Endothelial cell of umbilical vein (primary cell): ENCODE results near the gene GRM8. TPM values are rescaled to one million over a fixed set of nuclear protein-coding genes. Genes with fewer than 3 reads are reported as not detected.

Experiments used
- BruUV-seq: library from RNA; stranded (reverse); fragments of 400-500 nt; replicated peaks from 2 replicates; lab custom pipeline; 2021; lab: Mats Ljungman, UMichigan
- CTCF ChIA-PET: fragments of 300-600, 350-600 bp; sonication (Branson Sonifier 250); formaldehyde crosslinking; loops from one replicate; lab custom pipeline; 2021; ENCODE audit warnings: antibody characterized with exemption, inconsistent platforms; lab: Charles Lee
- POLR2A ChIA-PET: fragments of 300-600, 350-600 bp; sonication (Branson Sonifier 250); formaldehyde crosslinking; loops from one replicate; lab custom pipeline; 2021; ENCODE audit warnings: antibody characterized with exemption, inconsistent platforms; lab: Charles Lee
- DNase-seq: peaks from one replicate; pipeline ENCODE4 v3.0.0-alpha.2; 2011; ENCODE audit warnings: low read depth, low spot score
- FAIRE-seq: peaks from 2 replicates; lab custom pipeline; 2011; peaks lifted over from hg19 to GRCh38; lab: Jason Lieb, UNC
- H2AFZ ChIP-seq: 2 replicates; pipeline ENCODE4 v1.6.0; 2012; ENCODE audit warnings: low read depth, low read length, control low read depth, inconsistent platforms
- H3K27ac ChIP-seq: 2 replicates; pipeline ENCODE4 v1.5.1; 2011; ENCODE audit warnings: low read depth, mild to moderate bottlenecking, control low read depth, low read length, moderate library complexity; ENCODE audit not compliant: insufficient read depth
- H3K27me3 ChIP-seq, 2 experiments: 2 replicates each; pipeline versions ENCODE4 v1.6.0 to v1.6.1; 2011; ENCODE audit warnings: low read length in 2 of 2, mixed read lengths in 1 of 2; ENCODE audit not compliant: control insufficient read depth in 2 of 2, insufficient read depth in 2 of 2
- H3K36me3 ChIP-seq, 2 experiments: 2 replicates in 1 of 2; 3 replicates in 1 of 2; pipeline ENCODE4 v1.5.1; 2011; ENCODE audit warnings: low read length in 2 of 2, mild to moderate bottlenecking in 1 of 2, moderate library complexity in 1 of 2; ENCODE audit not compliant: control insufficient read depth in 2 of 2, insufficient read depth in 2 of 2; ENCODE audit errors: extremely low read depth in 1 of 2
- H3K4me1 ChIP-seq: 3 replicates; pipeline ENCODE4 v1.5.1; 2011; ENCODE audit warnings: mild to moderate bottlenecking, low read length; ENCODE audit not compliant: control insufficient read depth, insufficient read depth; ENCODE audit errors: extremely low read depth
- H3K4me2 ChIP-seq: 2 replicates; pipeline ENCODE4 v1.6.1; 2011; ENCODE audit warnings: low read length, control low read depth, mixed read lengths; ENCODE audit not compliant: insufficient read depth
- H3K4me3 ChIP-seq, 3 experiments: fragments of 200-600 bp in 1 of 3; sonication (generic), shearing (Covaris generic) in 1 of 3; replicated peaks in 1 of 3; 2 replicates each; pipeline ENCODE4 v1.5.1; 2011 to 2016; ENCODE audit warnings: control low read depth in 3 of 3, low read length in 3 of 3, mild to moderate bottlenecking in 2 of 3, inconsistent platforms in 1 of 3, low read depth in 1 of 3, moderate library complexity in 1 of 3; ENCODE audit not compliant: insufficient read depth in 1 of 3
- H3K79me2 ChIP-seq: 2 replicates; pipeline ENCODE4 v1.6.0; 2012; ENCODE audit warnings: low read length, inconsistent platforms; ENCODE audit not compliant: control insufficient read depth, insufficient read depth
- H3K9ac ChIP-seq: replicated peaks from 2 replicates; pipeline ENCODE3; 2011; ENCODE audit warnings: low read length, control low read depth; ENCODE audit not compliant: insufficient read depth; ENCODE audit errors: extremely low read depth
- H3K9me1 ChIP-seq: replicated peaks from 3 replicates; pipeline ENCODE4 v1.6.0; 2011; ENCODE audit warnings: mild to moderate bottlenecking, low read length; ENCODE audit not compliant: control insufficient read depth, insufficient read depth; ENCODE audit errors: extremely low read depth
- H3K9me3 ChIP-seq: replicated peaks from 2 replicates; pipeline ENCODE4 v1.5.1; 2012; ENCODE audit warnings: low read length, inconsistent platforms; ENCODE audit not compliant: control insufficient read depth, insufficient read depth
- H4K20me1 ChIP-seq: replicated peaks from 2 replicates; pipeline ENCODE3; 2011; ENCODE audit warnings: mild to moderate bottlenecking, low read length; ENCODE audit not compliant: control insufficient read depth, insufficient read depth; ENCODE audit errors: extremely low read depth
- CTCF ChIP-seq, 2 donors: IDR thresholded peaks; 1 replicate in 1 of 2; 2 replicates in 1 of 2; pipeline ENCODE4 v1.5.1; 2011; ENCODE audit warnings: low read length in 2 of 2, mild to moderate bottlenecking in 2 of 2, moderate library complexity in 2 of 2, control low read depth in 1 of 2, inconsistent platforms in 1 of 2, low read depth in 1 of 2; ENCODE audit not compliant: insufficient read depth in 1 of 2; ENCODE audit errors: extremely low read depth in 1 of 2
- EZH2 ChIP-seq: IDR thresholded peaks from 2 replicates; pipeline ENCODE4 v1.6.1; 2012; ENCODE audit warnings: borderline replicate concordance, low read depth, mild to moderate bottlenecking, moderate library complexity, low read length, inconsistent platforms; ENCODE audit not compliant: severe bottlenecking
- FOS ChIP-seq: IDR thresholded peaks from 2 replicates; pipeline ENCODE4 v1.6.1; 2011; ENCODE audit warnings: mild to moderate bottlenecking, low read length, moderate library complexity, borderline replicate concordance; ENCODE audit not compliant: insufficient read depth
- GATA2 ChIP-seq: IDR thresholded peaks from 2 replicates; pipeline ENCODE4 v1.7.0; 2011; ENCODE audit warnings: low read depth, mild to moderate bottlenecking, moderate library complexity, mixed read lengths, low read length; ENCODE audit not compliant: insufficient read length, insufficient read depth
- JUN ChIP-seq: IDR thresholded peaks from 2 replicates; pipeline ENCODE4 v1.6.1; 2011; ENCODE audit warnings: borderline replicate concordance, low read depth; ENCODE audit not compliant: insufficient read length, insufficient read depth
- MAX ChIP-seq: IDR thresholded peaks from 2 replicates; pipeline ENCODE4 v1.6.1; 2011; ENCODE audit not compliant: insufficient read depth, insufficient read length
- MYC ChIP-seq: IDR thresholded peaks from one replicate; pipeline ENCODE4 v1.6.1; 2011; ENCODE audit warnings: mild to moderate bottlenecking, low read depth, low read length
- POLR2A ChIP-seq: IDR thresholded peaks from 2 replicates; pipeline ENCODE4 v1.6.1; 2012; ENCODE audit warnings: low read depth, mild to moderate bottlenecking, control low read depth, low read length
- POLR2AphosphoS5 ChIP-seq: IDR thresholded peaks from 2 replicates; pipeline ENCODE4 v1.6.1; 2012; ENCODE audit warnings: low read depth, mild to moderate bottlenecking, control low read depth, low read length, moderate library complexity; ENCODE audit not compliant: insufficient read depth
- dilution Hi-C: fragments of 300-500 bp; cut with MboI; formaldehyde crosslinking; loops from one replicate; pipeline ENCODE4 v1.15.0; 2019; ENCODE audit warnings: low sequenced_read_pairs; ENCODE audit not compliant: extremely low pct_ligation_motif_present
- intact Hi-C: fragments of 100-400 bp; cut with micrococcal nuclease; formaldehyde crosslinking; loops from one replicate; pipeline ENCODE4 v1.10.0; 2022
- polyA plus RNA-seq, 4 experiments: library from polyadenylated mRNA; depleted of rRNA in 3 of 4; stranded (reverse) in 3 of 4; unstranded in 1 of 4; fragments of >200 nt; gene quantifications; 2 replicates each; pipeline versions ENCODE4 v1.2.1 to v1.2.3, GENCODE V29; 2011 to 2012; ENCODE audit warnings: missing spikeins in 1 of 4
- total RNA-seq: library from RNA; stranded (reverse); gene quantifications from 2 replicates; pipeline ENCODE4 v1.2.3, GENCODE V29; 2021

Gene GRM8
- total and polyA plus RNA-seq, 2 donors (not counting 3 experiments of a cell fraction or from before 2014, with no cell fraction given) = not detected

GRCh38 chr7:126424985-126425384, 827.8 kb downstream of the GRM8 start:
- Histone ChIP-seq H3K4me3 (no peak overlapping the region), H3K4me1 (no peaks in the 10 kb centered on the region), H2AFZ (no peak overlapping the region), H3K9ac (no peak overlapping the region), H4K20me1 (no peaks in the 10 kb centered on the region), H3K36me3 (no peaks in the 10 kb centered on the region), H3K9me3 (no peaks in the 10 kb centered on the region), H3K27me3 (no peaks in the 10 kb centered on the region), H3K4me2 (no peak overlapping the region), H3K27ac (no peak overlapping the region), H3K9me1 (no peaks in the 10 kb centered on the region), H3K79me2 (no peaks in the 10 kb centered on the region)
- TF ChIP-seq EZH2 (no peak), GATA2 (no peak), POLR2A (no peak), MAX (no peak), FOS (no peak), JUN (no peak), CTCF (IDR thresholded peaks at IDR 0.05; ENCODE audit: extremely low read depth in 1 of 2, insufficient read depth in 1 of 2, low read depth in 1 of 2, low read length in 2 of 2) (no peak), POLR2AphosphoS5 (no peak), MYC (no peak)
- BruUV-seq = no TSS peak
- DNase-seq (no peak), FAIRE-seq (no peak)
- intact Hi-C loops = no loop called here
- dilution Hi-C loops = no loop called here
- ChIA-PET CTCF (no interaction called here), POLR2A (no interaction called here)
